GM11168 (cell line): Measurements from ENCODE around the gene ANKFY1.

Experiments
- in situ Hi-C: fragments of 300-500 bp; cut with MboI; formaldehyde crosslinking; loops from one replicate; pipeline ENCODE4 v1.12.0; 2022; ENCODE audit warnings: low sequenced_read_pairs; ENCODE audit not compliant: unreplicated experiment

ANKFY1 gene

GRCh38 chr17:4136373-4136772 is 127.4 kb downstream of the ANKFY1 start:
- in situ Hi-C loops, result no loop called here

DNA sequence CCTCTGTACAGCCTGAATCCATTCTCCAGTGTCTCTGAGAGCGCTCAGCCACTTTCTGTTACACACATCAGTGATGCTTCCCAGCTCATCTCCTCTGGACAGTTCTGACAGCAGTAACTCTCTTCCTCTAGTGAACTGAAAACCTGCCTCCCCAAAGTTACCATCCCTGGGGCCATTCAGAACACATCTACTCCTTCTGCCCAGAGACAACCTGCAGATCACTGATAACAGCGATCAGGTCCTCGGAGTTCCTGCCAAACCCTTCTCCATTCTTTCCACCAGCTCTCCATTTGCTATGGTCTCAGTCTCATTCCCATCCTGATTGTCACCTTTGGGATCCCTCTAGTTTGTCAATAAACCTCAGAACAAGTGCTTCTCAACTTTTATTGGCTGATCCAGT is 128.3 kb downstream of the ANKFY1 start:
- in situ Hi-C loops, result no loop called here

DNA sequence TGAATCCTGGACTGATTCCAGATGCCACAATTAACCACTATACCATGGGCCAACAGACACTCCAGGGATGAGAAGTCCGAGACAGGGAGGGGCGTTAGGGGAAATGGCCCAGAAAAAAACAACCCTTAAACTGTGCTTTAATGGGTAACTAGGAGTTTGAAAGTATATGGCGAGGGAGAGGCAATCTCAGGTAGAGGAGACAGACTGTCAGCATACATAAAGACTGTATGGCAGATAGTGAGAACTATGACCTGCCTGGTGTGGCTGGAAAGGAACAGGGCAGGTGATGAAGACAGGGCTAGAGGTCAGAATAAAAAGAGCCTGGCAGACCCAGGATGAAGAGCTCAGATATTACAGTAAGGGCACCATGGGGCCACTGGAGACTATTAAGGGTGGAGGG is 129.1 kb downstream of the ANKFY1 start:
- in situ Hi-C loops, result no loop called here

DNA sequence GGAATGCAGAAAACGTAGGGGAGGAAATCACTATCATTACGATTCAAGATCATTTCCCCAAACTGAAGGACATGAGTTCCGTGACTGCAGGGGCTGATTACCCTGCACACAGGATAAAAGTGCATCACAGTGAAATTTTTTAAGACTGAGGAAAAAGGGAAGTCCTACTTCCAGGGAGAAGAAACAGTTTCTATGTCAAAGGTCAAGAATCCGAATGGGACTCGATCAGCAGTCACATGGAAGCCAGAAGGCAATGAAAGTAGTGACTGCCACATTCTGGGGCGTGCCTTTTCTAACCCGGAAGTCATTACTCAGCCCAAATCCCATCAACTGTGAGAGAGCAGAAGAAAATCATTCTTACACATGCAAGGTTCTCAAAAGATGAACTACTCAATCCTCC is 133.1 kb downstream of the ANKFY1 start:
- in situ Hi-C loops, result no loop called here

DNA sequence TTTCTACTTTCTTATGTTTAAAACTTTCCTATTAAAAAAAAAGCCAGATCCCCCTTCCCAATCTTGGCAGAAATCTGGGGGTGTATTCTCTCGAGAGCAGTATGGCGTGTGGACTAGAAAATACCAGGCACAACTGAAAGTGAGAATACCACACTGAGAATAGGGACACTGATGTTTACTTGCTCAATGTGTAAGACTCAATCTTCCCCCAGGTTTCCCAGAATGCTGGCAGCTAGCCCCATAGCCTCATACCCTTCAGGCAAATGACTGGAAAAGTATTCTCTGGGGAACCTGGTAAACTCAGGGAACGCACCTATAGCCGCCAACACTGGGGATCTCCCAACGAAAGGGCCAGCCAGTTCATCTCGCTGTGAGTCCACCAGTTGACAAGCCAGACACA is 136.2 kb downstream of the ANKFY1 start:
- in situ Hi-C loops, result no loop called here

DNA sequence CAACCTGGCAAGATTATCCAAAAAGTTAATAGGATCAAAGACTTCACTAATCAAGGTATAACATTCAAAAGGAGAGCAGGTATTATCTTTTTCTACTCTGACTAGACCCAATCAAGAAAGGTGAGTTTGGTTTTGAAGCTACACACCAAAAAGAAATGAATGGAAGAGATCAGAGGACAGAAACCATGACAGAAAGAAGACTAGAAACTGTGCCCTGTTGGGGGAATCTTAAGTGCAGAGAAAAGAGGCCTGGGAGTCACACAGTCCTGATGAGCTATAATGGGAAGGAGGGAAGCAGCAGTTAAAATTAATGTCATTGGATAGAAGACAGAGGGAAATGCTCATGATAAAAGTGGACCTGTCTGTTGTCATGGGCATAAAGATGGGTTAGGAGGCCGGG is 138.2 kb downstream of the ANKFY1 start:
- in situ Hi-C loops, result no loop called here

DNA sequence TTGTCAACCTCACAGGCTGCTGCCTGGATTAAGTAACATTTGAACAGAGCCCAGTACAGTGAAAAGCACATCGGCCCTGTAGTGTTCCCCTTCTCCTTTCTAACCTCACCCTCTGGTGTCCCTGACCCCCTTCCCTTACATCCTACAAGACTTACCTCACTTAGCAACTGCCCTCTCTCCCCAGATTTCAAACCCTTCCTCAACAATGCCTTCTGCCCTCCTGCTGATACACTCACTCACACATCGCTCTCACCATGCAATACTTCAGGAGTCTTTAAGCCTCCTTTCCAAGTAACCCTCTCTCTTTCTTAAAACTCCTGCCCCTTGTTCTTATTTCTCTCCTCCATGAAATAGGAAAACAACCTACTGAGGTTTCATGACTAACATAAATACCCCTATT is 138.8 kb downstream of the ANKFY1 start:
- in situ Hi-C loops, result no loop called here

- in situ Hi-C loops, result no loop called here
Measured at GRCh38 chr17:4120332-4120731, 143.4 kb downstream of the ANKFY1 start.

DNA sequence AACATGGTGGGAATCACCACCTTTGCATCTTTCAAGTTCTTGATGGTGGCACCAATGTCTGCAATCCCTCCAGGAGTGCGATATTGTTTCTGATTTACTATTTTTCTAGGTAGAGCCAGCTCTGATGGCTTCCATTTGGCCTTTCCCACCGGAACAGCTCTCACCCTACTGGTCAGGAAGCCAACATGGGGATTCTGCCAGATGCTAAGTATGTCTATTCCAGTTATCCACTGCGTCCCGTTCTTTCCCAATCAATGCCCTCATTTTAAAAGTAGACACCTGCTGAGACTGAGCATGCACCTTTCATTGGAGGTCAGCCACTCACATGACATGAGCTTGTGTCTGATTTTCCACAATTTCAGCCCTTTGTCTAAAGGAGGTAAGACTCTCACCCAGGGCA is 144.5 kb downstream of the ANKFY1 start:
- in situ Hi-C loops, result no loop called here

DNA sequence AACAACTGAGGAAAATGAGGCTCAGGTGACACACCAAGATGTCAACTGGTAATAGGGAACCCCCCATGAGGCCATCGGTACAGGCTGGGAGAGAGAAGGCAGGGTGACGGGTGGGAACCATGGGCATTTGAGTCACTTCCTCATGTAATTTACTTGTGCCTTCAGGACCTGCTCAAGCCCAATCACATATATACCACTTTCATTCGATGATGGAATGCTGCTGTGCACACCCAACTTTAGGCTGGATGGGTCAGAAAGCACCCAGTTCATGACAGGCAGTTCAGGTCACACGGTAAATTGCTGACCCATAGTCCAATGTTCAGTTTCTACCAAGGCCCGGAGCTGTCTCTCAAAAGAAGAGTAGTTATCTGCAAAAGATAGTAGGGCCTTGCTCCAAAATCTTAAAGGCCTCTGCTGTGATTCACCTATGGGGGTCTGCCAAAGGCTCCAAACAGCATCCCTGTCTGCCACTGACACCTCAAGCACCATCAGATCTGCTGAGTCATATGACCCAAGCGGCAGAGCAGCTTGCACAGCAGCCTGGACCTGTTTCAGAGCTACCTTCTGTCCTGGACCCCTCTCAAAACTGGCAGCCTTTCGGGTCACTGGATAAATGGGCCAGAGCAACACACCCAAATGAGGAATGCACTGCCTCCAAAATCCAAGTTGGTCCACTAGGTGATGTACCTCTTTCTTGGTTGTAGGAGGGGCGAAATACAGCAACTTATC is 145.6 kb downstream of the ANKFY1 start:
- in situ Hi-C loops, result no loop called here

DNA sequence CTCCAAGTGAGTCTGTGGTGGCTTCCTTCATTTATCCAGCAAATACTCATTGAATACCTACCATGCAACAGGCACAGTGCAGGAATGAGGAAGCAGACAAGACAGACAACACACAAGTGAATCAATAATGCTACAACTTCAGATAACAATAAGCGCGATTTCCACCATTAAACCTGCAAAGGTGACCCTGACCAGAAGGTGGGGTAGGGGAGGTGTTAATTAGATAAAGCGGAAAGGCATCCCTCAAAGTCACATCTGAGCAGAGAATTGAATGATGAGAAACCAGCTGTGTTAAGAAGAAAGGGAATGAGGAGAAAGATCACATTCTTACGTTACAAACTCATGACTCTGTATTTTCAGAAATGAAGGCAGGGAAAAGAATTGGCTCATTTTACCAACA is 147.3 kb downstream of the ANKFY1 start:
- in situ Hi-C loops, result no loop called here
